GM12874 (cell line): ENCODE measurements around the gene TMEM132D.

Experiments used
- TF ChIP-seq, protein P1 (sequence below): IDR thresholded peaks from 2 replicates; pipeline ENCODE4 v1.5.1; 2011; ENCODE audit warnings: low read depth, mild to moderate bottlenecking, control low read depth, low read length, moderate library complexity; ENCODE audit not compliant: insufficient read depth

The TMEM132D gene

DNA sequence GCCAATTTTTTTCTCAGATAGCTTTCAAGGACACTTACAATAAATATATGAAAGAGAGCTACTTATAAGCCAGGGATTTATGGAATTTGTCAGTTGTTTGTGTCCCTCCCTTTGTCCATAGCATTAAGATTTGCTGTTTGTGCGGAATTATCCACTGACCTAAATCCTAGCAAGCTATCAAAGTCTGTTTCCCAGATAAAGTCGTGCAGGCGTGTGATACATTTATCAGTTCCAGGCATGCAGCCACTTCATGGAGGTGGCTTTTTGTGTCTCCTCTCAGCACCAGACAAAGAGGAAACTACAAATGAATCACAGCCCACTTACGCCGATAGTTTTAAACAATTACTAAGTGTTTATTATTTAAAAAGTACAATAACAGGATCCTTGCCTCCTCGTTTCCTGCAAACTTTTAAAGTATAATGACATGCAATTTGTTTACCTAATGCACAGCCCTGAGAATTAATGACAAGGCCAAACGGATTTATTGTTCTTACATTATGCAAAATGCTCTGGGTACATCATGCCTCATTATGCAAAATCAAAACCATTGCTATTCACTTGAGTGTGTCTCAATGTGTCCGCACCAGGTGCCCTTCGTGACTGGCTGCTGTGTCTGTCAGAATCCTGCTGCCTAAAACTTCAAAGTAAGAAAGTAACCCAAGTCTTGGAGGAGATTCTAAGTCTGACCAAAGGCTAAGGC, 627.3 kb downstream of the TMEM132D start:
- TF ChIP-seq, protein P1, sequence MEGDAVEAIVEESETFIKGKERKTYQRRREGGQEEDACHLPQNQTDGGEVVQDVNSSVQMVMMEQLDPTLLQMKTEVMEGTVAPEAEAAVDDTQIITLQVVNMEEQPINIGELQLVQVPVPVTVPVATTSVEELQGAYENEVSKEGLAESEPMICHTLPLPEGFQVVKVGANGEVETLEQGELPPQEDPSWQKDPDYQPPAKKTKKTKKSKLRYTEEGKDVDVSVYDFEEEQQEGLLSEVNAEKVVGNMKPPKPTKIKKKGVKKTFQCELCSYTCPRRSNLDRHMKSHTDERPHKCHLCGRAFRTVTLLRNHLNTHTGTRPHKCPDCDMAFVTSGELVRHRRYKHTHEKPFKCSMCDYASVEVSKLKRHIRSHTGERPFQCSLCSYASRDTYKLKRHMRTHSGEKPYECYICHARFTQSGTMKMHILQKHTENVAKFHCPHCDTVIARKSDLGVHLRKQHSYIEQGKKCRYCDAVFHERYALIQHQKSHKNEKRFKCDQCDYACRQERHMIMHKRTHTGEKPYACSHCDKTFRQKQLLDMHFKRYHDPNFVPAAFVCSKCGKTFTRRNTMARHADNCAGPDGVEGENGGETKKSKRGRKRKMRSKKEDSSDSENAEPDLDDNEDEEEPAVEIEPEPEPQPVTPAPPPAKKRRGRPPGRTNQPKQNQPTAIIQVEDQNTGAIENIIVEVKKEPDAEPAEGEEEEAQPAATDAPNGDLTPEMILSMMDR, result no peak

DNA sequence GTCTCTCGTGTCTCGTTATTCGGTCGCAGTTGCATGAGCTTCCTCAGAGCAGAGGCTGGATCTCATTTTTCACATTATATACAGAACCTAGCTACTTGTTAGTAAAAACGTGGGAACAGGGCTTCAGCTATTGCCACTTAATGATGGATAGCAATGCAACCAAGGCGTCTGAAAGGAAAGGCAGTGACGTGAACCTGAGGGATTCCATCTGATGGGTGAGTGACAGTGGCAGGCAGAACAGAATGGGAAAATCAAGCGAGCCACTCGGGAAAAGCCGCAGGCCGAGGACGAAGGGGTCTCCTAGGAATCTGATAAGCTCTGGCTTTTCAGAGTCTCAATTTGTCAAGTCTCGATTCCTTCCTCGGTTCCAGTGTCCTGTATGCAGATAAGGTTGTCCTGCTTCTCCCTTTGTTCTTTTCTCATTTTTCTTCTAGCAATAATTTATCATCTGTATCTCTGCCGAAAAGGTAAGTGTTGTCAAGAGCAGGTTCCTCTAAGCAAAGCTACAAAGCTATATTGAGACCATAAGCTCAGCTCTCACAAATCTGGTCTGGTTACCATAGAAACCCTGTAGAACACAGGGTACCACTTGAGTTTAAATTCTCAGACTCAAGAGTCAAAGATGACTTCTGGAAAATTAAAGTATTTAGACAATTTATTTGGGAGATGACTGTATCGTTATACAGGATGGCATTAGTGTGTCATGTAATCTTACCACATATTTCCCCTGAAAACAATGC, 633.9 kb downstream of the TMEM132D start:
- TF ChIP-seq, protein P1, result no peak

DNA sequence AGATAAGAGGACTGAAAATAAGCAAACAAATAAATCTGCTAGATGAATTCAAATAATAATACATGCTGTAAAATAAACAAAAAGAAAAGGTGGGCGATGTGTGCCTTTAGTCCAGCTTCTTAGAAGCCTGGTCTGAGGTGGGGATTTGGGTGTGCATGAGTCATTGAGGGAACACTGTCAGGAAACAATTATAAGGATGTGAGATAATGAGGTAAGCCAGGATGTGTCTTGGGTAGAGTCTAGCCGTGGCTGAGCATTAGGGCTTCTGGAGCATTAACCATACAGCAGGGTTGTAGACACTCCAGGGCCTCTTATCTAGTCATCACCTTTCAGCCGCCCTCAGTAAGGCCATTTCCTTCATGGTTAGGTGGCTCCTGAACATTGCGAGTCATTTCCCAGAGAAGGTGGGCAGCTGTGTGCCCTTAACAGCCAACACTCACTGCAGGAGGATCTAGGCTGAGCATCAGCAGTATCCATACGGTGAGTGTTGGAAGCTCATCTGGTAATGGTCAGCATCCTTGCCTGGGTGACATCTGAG, 645.0 kb downstream of the TMEM132D start:
- TF ChIP-seq, protein P1, result no peak

DNA sequence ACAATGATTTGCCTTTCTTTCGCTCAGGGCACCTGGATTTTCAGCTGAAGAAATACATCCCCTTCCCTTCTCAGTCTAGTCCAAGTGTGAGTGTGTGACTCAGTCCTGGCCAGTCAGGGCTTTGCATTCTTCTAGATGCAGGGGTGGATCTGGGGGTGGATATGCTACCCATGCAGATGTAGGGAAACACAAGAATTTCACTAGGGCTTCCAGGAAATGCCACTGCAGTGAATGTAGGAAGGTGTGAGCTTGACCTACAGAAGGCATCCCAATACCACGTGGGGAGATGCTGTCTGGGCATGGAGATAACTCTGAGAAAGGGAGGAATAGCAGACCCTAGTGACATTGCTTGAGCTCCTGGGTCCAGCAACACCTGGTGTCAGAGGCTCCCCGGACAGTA, 646.3 kb downstream of the TMEM132D start:
- TF ChIP-seq, protein P1, result no peak

DNA sequence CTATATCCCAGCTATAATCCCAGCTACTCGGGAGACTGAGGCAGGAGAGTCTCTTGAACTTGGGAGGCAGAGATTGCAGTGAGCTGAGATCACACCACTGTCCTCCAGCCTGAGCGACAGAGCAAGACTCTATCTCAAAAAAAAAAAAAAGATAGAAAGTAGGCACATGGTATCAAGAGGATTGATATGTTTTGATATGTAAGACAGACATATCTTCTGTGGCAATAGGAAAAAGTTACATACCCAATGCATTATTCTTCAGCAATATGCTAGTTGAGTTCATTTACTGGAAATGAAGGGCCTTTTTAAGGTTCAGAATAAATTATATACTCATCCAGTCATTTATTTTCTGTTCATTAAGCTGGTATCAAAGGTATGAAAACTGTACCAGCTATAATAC, 657.2 kb downstream of the TMEM132D start:
- TF ChIP-seq, protein P1, result no peak

DNA sequence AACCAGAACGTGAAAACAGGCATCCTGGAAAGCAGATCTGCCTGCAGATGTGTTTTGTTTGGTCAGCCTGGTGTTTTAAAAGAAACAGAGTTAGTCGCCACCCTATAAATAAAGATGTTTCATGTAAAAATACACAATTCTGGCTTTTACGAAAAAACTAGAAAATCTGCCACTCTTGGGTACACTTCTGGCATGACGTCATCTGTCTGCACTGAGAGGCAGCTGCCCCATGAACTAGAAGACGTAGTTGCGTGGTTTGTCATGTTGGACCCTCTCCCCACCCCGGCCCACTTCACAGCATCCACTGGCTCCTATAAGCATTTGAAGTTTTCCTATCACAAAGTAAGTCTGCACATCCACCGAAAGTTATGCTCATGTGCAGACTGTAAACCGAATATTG, 658.1 kb downstream of the TMEM132D start:
- TF ChIP-seq, protein P1, result no peak

DNA sequence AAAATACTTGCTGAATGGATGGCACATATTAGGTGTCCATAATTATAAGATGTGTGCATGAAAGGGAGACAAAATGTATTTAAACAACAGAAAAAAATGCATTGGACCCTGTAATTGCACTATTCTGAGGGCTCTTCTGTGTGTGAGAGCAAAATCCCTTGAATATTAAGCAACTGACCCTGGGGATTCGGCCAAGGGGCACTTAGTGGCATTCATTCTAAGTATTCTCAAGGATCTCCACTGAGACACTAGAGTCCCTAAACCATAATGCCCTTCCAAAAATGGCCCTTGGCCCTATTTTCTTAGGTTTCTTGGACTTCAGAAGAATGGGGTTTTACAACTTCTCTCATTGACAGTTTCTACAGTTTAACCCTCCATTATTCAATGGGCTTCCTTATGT, 662.0 kb downstream of the TMEM132D start:
- TF ChIP-seq, protein P1, result no peak
